ENCODE measurements around the gene ZNF554.

DNA sequence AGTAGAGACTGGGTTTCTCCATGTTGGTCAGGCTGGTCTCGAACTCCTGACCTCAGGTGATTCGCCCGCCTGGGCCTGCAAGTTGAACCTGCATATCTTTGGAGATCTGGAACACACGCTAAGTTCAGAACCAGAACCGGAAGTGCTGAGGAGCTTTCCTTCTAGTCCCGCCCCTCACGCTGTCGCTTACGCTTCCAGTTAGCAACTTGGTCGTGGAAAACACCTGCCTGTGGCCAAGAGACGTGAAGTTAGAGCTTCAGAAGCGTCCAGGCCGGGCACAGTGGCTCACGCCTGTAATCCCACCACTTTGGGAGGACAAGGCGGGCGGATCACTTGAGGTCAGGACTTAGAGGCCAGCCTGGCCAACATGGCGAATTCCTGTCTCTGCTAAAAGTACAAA lies 66.1 kb downstream of the ZNF554 start:
- TF ChIP-seq EZH2 (IDR thresholded peaks at IDR 0.05; ENCODE audit: low read depth): no peak
- TF ChIP-seq, protein P1, sequence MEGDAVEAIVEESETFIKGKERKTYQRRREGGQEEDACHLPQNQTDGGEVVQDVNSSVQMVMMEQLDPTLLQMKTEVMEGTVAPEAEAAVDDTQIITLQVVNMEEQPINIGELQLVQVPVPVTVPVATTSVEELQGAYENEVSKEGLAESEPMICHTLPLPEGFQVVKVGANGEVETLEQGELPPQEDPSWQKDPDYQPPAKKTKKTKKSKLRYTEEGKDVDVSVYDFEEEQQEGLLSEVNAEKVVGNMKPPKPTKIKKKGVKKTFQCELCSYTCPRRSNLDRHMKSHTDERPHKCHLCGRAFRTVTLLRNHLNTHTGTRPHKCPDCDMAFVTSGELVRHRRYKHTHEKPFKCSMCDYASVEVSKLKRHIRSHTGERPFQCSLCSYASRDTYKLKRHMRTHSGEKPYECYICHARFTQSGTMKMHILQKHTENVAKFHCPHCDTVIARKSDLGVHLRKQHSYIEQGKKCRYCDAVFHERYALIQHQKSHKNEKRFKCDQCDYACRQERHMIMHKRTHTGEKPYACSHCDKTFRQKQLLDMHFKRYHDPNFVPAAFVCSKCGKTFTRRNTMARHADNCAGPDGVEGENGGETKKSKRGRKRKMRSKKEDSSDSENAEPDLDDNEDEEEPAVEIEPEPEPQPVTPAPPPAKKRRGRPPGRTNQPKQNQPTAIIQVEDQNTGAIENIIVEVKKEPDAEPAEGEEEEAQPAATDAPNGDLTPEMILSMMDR (conservative IDR thresholded peaks at IDR 0.05): no peak

Data from PC-9 (cell line).